ENCODE measurements around the gene RNF19B. TPM values are rescaled to one million over a fixed set of nuclear protein-coding genes. Genes with fewer than 3 reads are reported as not detected.

RNF19B gene
- total RNA-seq, 1 experiment from 2014 or later = 15.0 TPM

GRCh38 chr1:32998997-32999396 lies 34.4 kb upstream of the RNF19B start:
- no peaks in the 10 kb centered on the region for H3K36me3 Mint-ChIP-seq (ENCODE audit: insufficient read depth in 1 of 3, low read depth in 3 of 3)
- Histone ChIP-seq H3K79me2 (ENCODE audit: insufficient read depth, low read length) (no peaks in the 10 kb centered on the region), H2AFZ (ENCODE audit: low read length) (no peak overlapping the region), H3K14ac (ENCODE audit: insufficient read depth, low read length) (no peak overlapping the region; the same call in 1 of the 2 replicates), H2BK15ac (ENCODE audit: low read depth, low read length) (no peak overlapping the region), H4K20me1 (ENCODE audit: control insufficient read depth, insufficient read depth, insufficient read length) (no peaks in the 10 kb centered on the region), H2BK120ac (ENCODE audit: low read depth, low read length, poor library complexity, severe bottlenecking) (no peak overlapping the region), H2BK5ac (ENCODE audit: insufficient read length, low read length) (no peak overlapping the region), H3K4ac (ENCODE audit: low read depth, low read length) (no peak overlapping the region), H3K23ac (ENCODE audit: insufficient read length, low read depth, low read length) (no peak overlapping the region), H2AK5ac (ENCODE audit: insufficient read length, low read length) (no peak overlapping the region), H3K23me2 (ENCODE audit: insufficient read length, low read depth, low read length, poor library complexity, severe bottlenecking) (no peaks in the 10 kb centered on the region), H3K27ac (ENCODE audit: insufficient read length, low read depth, low read length) (no peak overlapping the region), H3K4me2 (ENCODE audit: insufficient read depth, insufficient read length, low read length) (no peak overlapping the region), H3K4me1 (ENCODE audit: insufficient read depth, low read length) (no peaks in the 10 kb centered on the region), H4K8ac (replicated peaks; ENCODE audit: insufficient read length, low read depth, low read length) (no peak overlapping the region), H4K91ac (ENCODE audit: insufficient read length, low read depth, low read length) (no peak overlapping the region), H3K56ac (ENCODE audit: insufficient read length, low read depth, low read length) (no peak overlapping the region), H4K5ac (ENCODE audit: insufficient read length, low read depth, low read length) (no peak overlapping the region), H2BK20ac (ENCODE audit: low read depth, low read length, poor library complexity, severe bottlenecking) (no peak overlapping the region), H3K9me3 (ENCODE audit: control insufficient read depth, low read depth, low read length) (no peaks in the 10 kb centered on the region), H3K79me1 (ENCODE audit: insufficient read depth, low read depth, low read length, poor library complexity, severe bottlenecking) (no peaks in the 10 kb centered on the region), H2BK12ac (ENCODE audit: insufficient read length, low read depth, low read length) (no peak overlapping the region), H3K27me3 (ENCODE audit: insufficient read depth, low read length) (no peaks in the 10 kb centered on the region), H3T11ph (ENCODE audit: low read length) (no peak overlapping the region), H3K9ac (ENCODE audit: extremely low read depth, insufficient read length, low read length) (no peak overlapping the region), H3K18ac (ENCODE audit: insufficient read length, low read depth, low read length) (no peak overlapping the region)
- no CpG with 5 or more reads among the region's 4 CpGs for WGBS (ENCODE audit: extremely low coverage, insufficient read length, low lambda C conversion rate)
- no peak overlapping the region for H3K4me3 Mint-ChIP-seq
- no peak overlapping the region for H3K27ac Mint-ChIP-seq
- no peak for DNase-seq
- no peaks in the 10 kb centered on the region; the same call in 1 of the 2 replicates for H3K27me3 Mint-ChIP-seq (ENCODE audit: low read depth)
- H3K9me3 Mint-ChIP-seq = no peaks in the 10 kb centered on the region
- H3K4me1 Mint-ChIP-seq = peaks cover 18 to 25% of the 10 kb centered on the region in 2 experiments
- TF ChIP-seq, protein P1, sequence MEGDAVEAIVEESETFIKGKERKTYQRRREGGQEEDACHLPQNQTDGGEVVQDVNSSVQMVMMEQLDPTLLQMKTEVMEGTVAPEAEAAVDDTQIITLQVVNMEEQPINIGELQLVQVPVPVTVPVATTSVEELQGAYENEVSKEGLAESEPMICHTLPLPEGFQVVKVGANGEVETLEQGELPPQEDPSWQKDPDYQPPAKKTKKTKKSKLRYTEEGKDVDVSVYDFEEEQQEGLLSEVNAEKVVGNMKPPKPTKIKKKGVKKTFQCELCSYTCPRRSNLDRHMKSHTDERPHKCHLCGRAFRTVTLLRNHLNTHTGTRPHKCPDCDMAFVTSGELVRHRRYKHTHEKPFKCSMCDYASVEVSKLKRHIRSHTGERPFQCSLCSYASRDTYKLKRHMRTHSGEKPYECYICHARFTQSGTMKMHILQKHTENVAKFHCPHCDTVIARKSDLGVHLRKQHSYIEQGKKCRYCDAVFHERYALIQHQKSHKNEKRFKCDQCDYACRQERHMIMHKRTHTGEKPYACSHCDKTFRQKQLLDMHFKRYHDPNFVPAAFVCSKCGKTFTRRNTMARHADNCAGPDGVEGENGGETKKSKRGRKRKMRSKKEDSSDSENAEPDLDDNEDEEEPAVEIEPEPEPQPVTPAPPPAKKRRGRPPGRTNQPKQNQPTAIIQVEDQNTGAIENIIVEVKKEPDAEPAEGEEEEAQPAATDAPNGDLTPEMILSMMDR (conservative IDR thresholded peaks at IDR 0.05) = no peak

Data from H9 (cell line).